Measurements from ENCODE around the gene TIMM17A. TPM values are rescaled to one million over a fixed set of nuclear protein-coding genes. Genes with fewer than 3 reads are reported as not detected.

The TIMM17A gene
- total RNA-seq, 1 donor from 2014 or later, result 50.4 TPM

DNA sequence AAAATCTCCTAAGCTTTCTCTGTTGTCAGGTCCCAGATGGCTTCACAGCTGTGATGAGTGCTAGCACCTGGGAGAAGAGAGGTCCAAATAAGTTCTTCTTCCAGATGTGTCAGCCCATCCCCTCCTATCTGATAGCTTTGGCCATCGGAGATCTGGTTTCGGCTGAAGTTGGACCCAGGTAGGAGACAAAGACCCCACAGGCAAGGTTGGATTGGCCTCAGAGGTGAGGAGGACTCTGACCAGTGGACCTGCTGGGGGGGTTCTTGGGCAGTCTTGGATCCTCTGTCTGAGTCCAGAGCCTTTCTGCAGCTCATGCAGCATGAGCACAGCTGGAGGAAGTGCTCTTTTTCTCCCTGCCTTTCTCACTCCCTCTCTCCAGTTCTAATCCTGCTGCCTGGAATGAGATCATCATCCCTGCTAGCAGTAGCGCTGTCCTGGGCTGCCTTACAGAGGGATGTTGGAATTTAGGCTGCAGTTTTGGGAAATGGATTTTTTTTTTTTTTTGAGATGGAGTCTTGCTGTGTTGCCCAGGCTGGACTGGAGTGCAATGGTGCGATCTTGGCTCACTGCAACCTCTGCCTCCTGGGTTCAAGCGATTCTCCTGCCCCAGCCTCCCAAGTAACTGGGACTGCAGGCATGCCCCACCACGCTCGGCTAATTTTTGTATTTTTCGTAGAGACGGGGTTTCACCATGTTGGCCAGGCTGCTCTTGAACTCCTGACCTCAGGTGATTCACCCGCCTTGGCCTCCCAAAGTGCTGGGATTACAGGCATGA, 34.2 kb downstream of the TIMM17A start:
- ChIA-PET POLR2A (no interaction called here), CTCF (interaction anchor here (1.0 kb wide), 1 partner anchor 112 kb away, joined by 3 read pairs; no protein-coding TSS in a partner anchor)
- no peaks in the 10 kb centered on the region for H3K4me1 Mint-ChIP-seq
- ATAC-seq (ENCODE audit: low read depth) (no peak), DNase-seq (no peak)
- H3K27me3 Mint-ChIP-seq, result no peaks in the 10 kb centered on the region
- H3K4me3 Mint-ChIP-seq, result no peak overlapping the region
- TF ChIP-seq CTCF (IDR thresholded peaks at IDR 0.05), result no peak
- no peaks in the 10 kb centered on the region for H3K9me3 Mint-ChIP-seq
- H3K27ac Mint-ChIP-seq, result no peak overlapping the region
- intact Hi-C loops (cut with micrococcal nuclease), result no loop called here
- H3K36me3 Mint-ChIP-seq (ENCODE audit: low read depth), result peaks cover 54% of the 10 kb centered on the region

DNA sequence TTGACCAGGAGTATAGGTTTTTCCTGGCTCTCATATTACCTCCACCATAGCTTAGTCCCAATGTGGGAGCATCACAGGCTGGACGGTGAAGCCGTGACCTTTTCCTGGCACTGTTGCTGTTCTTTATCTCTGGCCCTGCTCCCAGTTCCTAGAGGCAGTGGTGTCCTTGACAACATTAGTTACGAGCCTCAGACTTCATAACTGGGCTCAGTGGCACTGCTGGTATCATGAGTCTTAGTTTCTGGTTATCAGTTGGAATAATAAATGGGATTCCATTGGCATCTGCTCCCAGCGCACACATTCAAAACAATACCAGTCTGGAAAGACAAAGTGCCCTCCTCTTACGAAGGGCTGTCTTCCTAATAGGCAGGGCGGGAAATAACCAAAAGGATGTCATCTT, 35.1 kb downstream of the TIMM17A start:
- DNase-seq (no peak), ATAC-seq (ENCODE audit: low read depth) (no peak)
- ChIA-PET CTCF (no interaction called here), POLR2A (no interaction called here)
- Mint-ChIP-seq H3K4me3 (no peak overlapping the region), H3K9me3 (no peaks in the 10 kb centered on the region), H3K36me3 (ENCODE audit: low read depth) (peaks cover 58% of the 10 kb centered on the region), H3K27ac (no peak overlapping the region), H3K4me1 (no peaks in the 10 kb centered on the region), H3K27me3 (no peaks in the 10 kb centered on the region)
- no peak for TF ChIP-seq CTCF (IDR thresholded peaks at IDR 0.05)
- intact Hi-C loops (cut with micrococcal nuclease), result no loop called here

GRCh38 chr1:201999625-202000238, 44.4 kb downstream of the TIMM17A start:
- ChIA-PET CTCF (interaction anchor here (0.9 to 1.8 kb wide), 10 partner anchors 9 to 290 kb away, joined by 3 to 10 read pairs (median 4); partner anchors contain the start of gene ELF3), POLR2A (interaction anchor here (1.7 kb wide), 1 partner anchor 12 kb away, joined by 7 read pairs; no protein-coding TSS in a partner anchor)
- Mint-ChIP-seq H3K36me3 (ENCODE audit: low read depth) (peaks cover 80% of the 10 kb centered on the region), H3K27me3 (no peaks in the 10 kb centered on the region), H3K4me1 (no peaks in the 10 kb centered on the region), H3K27ac (no peak overlapping the region), H3K4me3 (no peak overlapping the region), H3K9me3 (no peaks in the 10 kb centered on the region)
- ATAC-seq (ENCODE audit: low read depth) (peak; percentile 65), DNase-seq (no peak)
- no peak for TF ChIP-seq CTCF (IDR thresholded peaks at IDR 0.05)
- intact Hi-C loops (cut with micrococcal nuclease), result loop anchor here (2.0 kb wide), 1 partner anchor 135 kb away; no protein-coding TSS in a partner anchor

GRCh38 chr1:202002507-202002906, 47.2 kb downstream of the TIMM17A start:
- H3K4me3 Mint-ChIP-seq, result no peak overlapping the region

More at GRCh38 chr1:202002507-202002906, 47.2 kb downstream of the TIMM17A start:
- no peaks in the 10 kb centered on the region for H3K4me1 Mint-ChIP-seq
- intact Hi-C loops (cut with micrococcal nuclease), result no loop called here
- no peak overlapping the region for H3K27ac Mint-ChIP-seq
- ATAC-seq (ENCODE audit: low read depth), result no peak
- TF ChIP-seq CTCF (IDR thresholded peaks at IDR 0.05), result no peak
- ChIA-PET CTCF (no interaction called here), POLR2A (no interaction called here)
- no peaks in the 10 kb centered on the region for H3K27me3 Mint-ChIP-seq
- H3K9me3 Mint-ChIP-seq, result no peaks in the 10 kb centered on the region
- H3K36me3 Mint-ChIP-seq (ENCODE audit: low read depth), result peaks cover 81% of the 10 kb centered on the region
- no peak for DNase-seq

Measured in activated B cell treated with CpG ODN at 0.5 μM for 24 hours (primary cell).